GM19397 (cell line): ENCODE data around the gene CYBB.

Experiments used
- ATAC-seq: cut with Tn5 transposase; IDR thresholded peaks from one replicate; pipeline ENCODE4 v1.9.1; 2021; ENCODE audit warnings: mild to moderate bottlenecking, moderate library complexity; ENCODE audit not compliant: unreplicated experiment

Gene CYBB

DNA sequence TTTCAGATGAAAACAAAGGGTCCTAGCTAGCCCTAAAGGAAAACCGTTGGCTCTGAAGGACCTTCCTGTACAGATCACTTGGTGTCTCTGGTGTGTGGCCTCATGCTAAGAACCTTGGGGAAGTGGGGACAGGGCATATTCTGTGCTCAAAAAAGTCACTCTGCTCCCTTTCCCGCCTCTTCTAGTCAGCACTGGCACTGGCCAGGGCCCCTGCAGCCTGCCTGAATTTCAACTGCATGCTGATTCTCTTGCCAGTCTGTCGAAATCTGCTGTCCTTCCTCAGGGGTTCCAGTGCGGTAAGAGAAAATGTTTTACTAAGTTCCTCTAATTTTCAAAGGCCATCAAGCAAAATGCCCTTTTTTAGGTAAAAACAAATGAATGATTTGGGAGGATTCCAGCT is 3.4 kb downstream of the CYBB start:
- no peak for ATAC-seq

DNA sequence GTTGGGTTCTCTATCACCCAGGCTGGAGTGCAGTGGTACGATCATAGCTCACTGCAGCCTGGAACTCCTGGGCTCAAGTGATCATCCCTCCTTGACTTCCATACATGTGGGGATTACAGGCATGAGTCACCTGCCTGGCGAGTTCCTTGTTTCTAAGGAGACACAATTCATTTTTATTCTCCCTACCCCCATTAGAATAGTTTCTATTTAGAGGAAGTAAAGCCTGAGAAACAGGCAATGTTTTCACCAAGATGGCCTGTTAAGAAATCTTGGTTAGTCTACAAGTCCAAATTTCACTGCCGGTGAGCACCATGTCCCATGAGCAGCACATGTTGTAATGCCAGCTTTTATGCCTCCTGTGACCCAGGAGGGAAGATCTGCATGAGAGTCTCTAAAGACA is 5.7 kb downstream of the CYBB start:
- ATAC-seq = no peak

DNA sequence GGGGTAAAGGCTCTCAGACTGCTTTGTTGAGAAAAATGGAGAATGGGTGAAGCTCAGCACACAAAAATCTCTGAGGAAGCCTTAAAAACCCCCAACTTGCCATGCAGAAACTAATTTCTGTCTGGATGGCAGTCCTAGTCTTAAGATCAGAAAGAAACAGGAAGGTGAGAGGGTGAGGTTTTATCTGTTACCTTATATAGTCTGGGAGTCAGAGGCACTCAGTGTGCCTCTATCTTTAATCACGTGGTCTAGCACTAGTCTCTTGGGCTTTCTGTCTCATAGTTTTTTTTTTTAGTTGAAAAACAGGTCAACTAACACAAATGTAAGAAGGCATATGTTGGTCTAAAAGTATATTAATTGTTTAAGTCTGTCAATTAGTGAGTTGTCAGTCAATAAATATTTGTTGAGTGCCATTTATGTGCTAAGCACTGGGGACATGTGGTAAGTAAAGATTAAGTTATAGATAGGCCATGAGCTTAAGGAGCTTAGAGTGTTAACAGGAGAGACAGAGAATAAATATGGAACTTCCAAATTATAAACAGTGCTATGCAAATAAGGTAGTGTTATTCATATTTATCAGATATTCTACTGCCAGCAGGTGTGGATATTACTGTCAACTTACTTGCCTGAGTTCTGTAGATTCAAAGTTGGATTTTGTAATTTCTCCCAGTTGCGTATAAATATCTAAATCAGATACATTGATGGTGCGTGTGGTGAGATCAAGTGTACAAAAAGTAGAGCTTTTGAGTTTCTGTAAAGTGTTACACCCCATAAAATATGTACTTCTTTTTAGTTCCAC is 7.0 kb downstream of the CYBB start:
- peak; percentile 74 for ATAC-seq

DNA sequence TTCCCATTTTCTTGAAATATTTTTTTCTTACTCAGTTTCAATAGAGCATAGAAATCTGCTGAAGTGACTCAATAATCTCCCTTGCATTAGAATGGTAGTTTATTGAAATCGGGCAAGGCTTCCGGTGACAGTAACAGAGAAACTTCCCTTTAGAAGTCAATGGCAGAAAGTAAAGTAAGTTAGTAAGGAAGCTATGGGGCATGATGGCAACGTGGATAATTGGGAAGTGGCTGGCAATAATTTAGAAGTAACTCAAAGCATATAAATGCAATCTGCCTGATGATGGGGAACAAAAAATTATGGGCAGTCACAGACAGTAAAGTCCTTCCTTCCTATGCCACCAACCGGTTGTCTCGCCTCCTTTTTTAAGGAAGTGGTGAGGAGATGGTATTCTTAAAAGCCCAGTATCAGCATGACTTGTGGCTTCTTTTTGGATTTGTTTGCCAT is 7.6 kb downstream of the CYBB start:
- ATAC-seq = peak; percentile 52

DNA sequence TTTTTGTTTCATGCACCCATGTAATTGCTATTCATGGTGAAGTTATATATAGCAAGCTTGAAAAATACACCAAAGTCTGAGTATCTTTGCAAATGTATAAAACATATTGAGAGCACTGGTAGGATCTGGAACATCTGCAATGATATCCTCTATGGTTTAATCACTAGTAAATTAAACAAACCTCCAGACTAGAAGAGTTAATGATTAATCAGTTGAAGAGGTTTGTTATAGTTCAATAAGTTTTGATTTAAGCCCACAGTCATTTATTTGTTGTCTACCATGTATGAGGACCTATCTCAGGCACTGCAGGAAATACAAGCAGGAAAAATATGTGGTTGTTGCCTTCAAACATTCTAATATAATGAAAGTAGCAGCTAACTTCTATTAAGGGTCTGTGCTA is 16.5 kb downstream of the CYBB start:
- ATAC-seq = no peak

DNA sequence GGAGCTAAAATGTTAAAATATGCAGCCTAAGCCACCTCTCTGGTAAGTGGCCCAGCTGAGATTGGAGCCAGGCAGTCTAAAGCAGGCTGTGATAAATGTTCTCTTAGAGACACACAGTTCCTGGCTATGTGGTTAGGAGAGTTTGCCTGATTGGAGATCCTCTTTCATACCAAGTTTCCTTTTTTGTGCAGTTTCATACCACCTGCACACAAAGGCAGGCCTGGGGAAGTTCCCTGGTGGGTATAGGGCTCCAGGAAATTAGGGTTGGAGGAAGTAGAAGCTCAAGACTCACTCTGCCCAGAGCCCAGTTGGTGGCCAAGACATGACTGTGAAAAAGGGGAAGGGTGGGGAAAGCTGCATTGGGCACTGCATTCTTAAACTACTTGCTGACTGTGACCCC is 16.9 kb downstream of the CYBB start:
- ATAC-seq = peak; percentile 80

DNA sequence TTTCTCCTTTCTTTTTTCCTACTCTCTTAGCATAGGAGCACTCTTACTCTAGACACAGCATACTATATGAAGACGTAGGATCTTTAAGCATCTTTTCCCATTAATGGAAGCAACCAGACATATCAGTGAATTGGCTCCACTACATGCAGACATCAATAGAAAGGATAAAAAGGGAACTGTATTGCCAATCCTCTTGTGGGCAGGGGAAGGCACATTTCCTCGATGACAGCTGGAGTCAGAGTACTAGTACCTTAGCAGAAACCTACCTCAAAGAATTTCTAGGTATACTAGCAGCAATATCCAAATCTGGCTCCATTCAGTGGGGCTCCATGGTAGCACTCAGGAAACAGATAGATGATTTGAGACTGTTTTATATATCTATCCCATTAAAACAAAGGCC is 20.1 kb downstream of the CYBB start:
- no peak for ATAC-seq

DNA sequence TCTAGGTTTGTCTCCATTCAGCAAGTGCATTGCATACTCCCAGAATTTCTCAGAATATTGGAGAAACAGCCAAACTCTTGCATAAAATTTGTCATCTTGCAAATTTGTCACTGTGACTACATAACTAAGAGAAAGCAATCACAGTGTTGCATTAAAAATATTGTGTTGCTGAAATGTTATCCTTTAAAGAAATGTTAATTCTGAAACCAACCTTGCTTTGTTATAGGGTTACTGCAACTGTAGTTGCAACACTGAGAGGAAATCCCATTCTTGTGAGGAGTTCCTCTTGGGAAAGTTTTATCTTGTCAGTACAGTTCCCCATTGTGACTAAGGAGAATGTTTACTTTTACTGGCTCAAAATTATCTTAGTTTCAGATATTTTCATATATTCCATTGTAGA is 20.9 kb downstream of the CYBB start:
- no peak for ATAC-seq

DNA sequence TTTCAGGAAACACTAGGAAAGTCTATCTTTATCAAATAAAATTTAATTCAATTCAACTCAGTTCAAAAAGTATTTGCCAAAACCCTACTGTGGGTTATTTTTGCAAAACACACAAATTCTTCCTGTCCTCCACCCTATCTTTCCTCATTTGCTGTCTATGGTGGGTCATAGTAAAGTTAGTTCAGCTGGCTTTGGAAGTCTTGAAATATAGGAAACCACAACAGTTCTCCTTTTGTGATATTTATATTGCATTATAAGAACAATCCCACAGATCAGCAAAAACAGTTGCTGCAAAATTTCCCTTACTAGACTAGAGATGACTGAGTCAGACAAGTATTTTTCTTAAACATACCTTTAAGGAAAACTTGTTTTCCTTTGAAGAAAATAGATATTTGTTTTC is 22.2 kb downstream of the CYBB start:
- no peak for ATAC-seq

DNA sequence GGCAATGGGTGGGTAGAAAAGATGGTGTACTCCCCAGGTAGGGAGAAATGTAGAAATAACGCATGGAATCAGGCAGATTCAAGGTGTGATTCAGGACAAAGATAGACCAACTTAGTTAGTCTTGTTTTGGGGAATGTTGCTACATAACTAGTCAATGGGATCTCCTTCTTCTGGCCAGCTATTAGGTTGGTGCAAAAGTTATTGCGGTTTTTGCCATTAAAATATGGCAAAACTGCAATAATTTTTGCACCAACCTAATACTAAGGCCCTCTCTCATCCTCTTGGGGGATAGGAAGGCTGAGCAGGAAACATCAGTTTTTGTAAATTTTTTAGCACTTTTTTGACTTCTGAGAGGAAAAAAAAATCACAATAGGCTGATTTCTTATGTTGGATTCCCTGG is 23.2 kb downstream of the CYBB start:
- ATAC-seq = no peak

DNA sequence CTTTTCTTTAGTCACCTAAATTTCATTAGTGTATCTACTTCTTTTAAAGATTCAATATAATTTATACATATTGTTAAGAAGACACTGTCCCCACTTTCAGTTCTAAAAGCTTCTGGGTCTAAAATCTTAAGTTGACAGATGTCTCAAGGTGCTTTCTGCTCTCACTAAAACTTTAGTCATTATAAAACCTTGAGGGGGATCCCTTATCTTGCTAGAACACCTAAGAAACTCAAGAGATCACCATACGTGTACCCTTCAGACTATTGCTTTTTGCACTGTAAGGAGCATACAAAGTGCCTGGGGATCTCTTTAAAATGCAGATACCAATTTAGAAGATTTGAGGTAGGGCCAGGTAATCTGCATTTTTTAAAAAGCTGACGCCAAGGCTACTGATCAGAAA is 30.1 kb downstream of the CYBB start:
- no peak for ATAC-seq

DNA sequence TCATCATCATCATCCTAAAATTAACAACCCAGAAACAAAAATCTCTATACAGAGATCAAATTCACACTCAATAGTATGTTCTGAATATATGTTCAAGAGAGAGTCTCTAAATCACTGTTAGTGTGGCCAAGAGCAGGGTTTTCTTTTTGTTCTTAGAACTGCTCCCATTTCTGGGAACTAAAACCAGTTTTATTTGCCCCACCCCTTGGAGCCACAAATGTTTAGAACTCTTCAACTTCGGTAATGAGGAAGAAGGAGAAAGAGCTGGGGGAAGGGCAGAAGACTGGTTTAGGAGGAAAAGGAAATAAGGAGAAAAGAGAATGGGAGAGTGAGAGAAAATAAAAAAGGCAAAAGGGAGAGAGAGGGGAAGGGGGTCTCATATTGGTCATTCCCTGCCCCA is 32.3 kb downstream of the CYBB start:
- no peak for ATAC-seq

DNA sequence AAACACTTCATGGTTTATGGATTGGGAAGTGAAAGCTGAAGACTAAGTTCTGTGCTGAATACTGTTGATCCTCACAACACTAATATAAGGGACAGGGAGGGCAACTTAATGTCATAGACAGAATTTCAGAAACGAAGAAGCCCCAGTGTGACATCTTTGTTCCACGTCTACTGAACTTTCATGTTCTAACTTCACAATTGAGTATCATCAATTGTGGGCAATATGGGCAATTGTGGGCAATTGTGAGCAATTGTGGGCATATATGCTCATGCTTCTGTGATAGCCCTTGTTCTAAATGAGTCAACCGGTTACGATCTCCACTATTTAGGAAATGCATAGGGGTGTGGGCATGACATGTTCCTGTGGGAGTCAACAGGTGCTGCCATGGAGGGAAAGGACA is 33.7 kb downstream of the CYBB start:
- no peak for ATAC-seq

DNA sequence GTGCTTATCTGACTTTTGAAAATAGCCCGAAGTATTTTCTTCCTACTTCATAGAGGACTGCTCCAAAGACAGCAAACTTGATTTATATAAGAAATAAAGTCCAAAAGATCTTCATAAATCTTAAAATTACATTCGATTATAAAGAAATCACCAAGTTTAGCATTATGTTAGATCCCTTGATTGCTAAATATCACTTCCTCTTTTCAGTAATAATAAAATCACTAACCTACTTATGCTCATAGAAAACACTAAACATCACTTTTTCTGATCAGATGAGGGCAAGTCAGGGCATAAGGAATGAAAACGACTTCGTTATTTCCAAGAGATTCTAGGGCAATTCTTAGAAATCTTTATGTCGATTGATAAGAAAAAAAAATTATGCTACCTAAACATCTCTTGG is 35.5 kb downstream of the CYBB start:
- no peak for ATAC-seq

DNA sequence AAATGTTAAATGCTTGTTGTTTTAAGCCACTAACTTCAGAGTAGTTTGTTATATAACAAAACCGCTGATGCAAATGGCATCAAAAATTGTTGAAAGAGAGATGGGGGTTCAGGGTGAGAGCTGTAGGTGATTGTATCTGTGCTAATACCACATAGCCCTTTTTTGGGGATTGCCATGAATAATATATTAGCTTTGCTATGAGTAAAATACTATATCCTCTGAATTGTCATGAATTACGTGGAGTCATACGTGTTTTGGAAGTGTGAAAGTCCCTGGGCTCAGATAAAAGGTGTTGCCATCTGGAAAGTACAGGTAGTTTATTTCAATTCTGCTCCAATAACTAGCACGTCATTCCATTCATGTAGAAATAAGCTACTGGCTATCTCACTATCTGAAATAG is 36.9 kb downstream of the CYBB start:
- peak; percentile 14 for ATAC-seq

DNA sequence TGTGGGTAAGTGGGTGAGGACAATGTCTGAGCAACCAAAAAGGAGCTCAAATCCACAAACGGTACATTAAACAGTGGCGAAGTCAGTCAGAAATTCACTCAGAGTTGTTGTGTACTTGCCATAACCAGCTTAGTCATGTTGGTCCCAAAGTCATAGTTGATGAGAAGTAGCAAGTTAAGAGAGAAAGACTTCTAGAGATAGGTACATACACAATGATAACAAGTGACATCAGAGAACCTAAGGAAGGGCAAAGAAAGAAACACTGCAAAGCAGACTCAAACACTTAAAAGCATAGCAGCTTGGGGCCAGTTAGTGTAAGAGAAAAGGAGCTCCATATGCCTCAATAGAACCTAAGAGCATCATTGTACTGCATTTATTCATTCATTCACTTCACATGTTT is 37.3 kb downstream of the CYBB start:
- ATAC-seq = peak; percentile 21

DNA sequence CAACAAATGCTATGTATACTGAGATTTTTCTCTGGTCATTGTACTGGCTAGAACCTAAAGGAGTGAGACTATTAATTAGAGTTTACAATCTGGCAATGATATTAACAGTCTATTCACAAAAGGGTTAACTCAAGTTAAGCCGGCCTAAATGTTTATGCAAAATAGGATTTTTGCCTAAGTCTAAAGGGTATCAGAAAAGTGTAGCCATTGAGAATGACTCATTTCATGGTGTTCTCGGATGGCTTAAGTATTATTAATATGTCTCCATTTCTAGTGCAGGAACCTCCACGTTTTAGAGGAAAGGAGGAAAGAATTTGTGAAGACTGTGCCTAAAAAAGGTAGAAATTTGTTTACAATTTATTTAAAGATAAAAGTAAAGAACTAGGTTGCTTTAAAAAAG is 37.7 kb downstream of the CYBB start:
- ATAC-seq = peak; percentile 46

DNA sequence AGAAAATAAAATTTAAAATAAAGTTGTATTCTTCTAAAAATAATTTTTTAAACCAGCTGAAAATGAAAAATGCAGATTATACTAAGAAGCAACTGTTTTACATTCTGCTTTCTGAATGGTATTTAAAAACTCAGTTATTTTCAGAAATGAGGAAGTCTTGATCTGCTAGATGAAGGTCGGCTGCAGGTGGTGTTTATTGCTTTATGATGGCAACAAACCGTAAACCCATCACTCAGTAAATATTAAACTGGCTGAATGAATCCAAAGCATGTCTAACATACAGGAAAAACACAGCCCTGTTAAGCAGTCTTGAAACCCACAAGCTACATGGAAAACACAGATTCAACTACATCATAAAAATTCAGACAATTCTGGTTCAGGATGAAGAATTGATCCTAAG is 38.2 kb downstream of the CYBB start:
- peak; percentile 33 for ATAC-seq

DNA sequence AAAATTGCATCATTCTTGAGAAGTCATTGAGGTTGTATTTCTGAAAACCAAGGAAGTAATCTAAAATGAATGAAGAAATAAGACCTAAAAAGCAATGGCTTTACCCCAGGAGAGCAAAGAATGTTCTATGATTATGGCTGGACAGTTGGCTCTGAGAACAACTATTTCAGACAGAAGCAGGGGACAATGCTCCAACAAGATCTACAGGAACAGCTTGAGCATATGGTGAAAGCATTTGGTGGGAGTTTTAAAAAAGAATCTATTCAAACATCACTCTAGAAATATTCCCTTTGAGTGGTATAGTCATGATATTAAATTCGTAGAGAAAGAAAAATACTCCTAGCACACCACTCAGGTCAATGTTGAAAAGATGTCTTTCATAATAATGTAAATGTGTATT is 40.8 kb downstream of the CYBB start:
- ATAC-seq = no peak

DNA sequence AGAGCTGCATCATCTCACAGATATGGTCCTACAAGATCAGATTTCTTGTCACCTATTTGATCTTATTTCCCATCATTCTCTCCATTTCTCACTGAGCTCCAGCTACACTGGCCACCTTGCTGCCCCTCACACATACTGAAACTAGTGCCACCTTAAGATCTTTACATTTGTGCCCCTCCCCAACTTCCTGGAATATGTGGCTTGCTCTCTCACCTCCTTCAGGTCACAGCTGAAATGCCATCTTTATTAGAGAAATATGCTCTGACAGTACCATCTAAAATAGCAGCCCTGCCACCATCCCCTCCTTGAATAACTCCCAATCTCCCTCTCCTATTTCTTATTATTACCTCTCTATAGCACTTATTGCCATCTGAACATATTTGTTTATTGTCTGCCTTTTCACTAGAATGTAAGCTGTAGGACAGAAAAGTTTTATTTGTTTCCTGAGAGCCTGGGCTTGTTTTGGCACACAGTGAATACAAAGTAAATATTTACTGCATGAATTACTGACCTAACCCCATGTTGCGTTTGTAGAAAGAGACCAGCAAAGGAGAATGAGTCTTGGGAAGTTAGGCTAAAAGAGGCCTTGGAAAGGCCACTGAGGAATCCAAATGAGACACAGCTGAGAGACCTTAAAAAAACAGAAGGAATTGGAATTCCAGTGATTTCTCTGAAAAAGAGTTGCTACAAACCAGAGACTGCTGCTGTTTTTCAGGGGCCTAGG is 44.8 kb downstream of the CYBB start:
- ATAC-seq = no peak

DNA sequence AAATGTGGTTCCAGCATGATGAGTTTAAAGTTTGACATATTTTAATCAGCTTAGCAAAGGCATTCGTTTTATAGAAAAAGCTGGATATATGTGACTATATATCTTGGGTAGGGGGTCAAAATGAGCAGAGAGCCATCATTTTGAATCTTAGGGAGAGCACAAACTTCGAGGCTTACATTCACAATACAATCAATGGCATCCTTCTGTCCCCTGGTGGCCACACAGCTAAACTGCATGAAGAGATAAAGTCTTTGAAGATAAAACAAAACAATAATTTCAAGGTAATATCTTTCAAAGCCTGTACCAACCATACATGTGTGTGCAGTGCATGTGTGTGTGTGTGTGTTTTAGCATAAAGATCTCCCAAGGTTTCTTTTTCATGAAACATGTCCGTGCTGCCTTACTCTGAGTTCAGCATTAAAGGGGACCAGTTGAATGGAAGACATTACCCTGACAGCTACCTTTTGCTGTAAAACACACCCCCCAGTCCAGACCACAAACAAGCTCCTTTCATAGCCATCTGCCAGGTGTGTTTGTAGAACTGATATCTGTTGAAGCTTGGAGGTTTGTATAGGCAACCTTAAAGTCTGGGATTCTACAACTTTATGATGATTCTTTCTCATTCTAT is 45.5 kb downstream of the CYBB start:
- ATAC-seq = no peak

DNA sequence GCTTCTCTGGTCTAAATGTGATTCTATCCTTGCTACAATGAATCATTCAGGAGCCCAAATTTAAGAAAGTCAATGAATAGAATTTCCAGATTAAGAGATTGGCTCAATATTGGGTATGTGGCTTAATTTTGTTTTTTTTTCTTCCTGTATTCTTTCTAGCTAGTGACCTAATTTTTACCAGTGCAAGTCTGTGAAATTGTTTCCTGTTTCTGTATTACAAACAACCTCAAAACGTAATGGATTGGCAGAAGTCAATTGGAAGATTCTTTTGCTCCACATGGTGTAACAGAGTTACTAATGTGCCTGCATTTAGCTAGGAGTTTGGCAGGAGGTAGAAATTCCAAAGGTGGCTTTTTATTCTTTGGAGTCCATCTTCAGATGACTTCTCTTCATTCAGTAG is 49.9 kb downstream of the CYBB start:
- ATAC-seq = no peak
